Motor neuron (in vitro differentiated cells): ENCODE results near the gene ATG5. TPM values are rescaled to one million over a fixed set of nuclear protein-coding genes. Genes with fewer than 3 reads are reported as not detected.
A peak's percentile ranks its signal among the peaks of the same experiment; 100 is the strongest.

Source experiments
- ATAC-seq, 8 experiments: fragments of 200-7000 bp; cut with Tn5 transposase; replicated peaks in 6 of 8; 2 replicates each; pipeline ENCODE4 v1.8.0; 2021; ENCODE audit warnings: mild to moderate bottlenecking in 8 of 8, moderate library complexity in 8 of 8
- H3K27ac ChIP-seq, 2 donors: fragments of 250-450 bp; sonication (Bioruptor Pico); 2 replicates each; pipeline ENCODE4 v1.9.0; 2021; ENCODE audit warnings: antibody characterized with exemption in 2 of 2, mild to moderate bottlenecking in 2 of 2, moderate library complexity in 1 of 2
- H3K4me1 ChIP-seq, 2 donors: fragments of 250-450 bp; sonication (Bioruptor Pico); replicated peaks in 1 of 2; 2 replicates each; pipeline ENCODE4 v1.6.1; 2021; ENCODE audit warnings: antibody characterized with exemption in 2 of 2, mild to moderate bottlenecking in 2 of 2, moderate library complexity in 1 of 2
- H3K4me3 ChIP-seq, 5 donors: fragments of 250-450 bp; sonication (Bioruptor Pico); 2 replicates each; pipeline ENCODE4 v1.9.0; 2021; ENCODE audit warnings: antibody characterized with exemption in 5 of 5, mild to moderate bottlenecking in 5 of 5, moderate library complexity in 4 of 5
- WGBS, 10 experiments: fragments of 450-650 bp; shearing (Covaris generic); methylation state at CpG; one replicate each; pipeline ENCODE4 v1.0.0; 2022; 5-methylcytosine and 5-hydroxymethylcytosine counted together
- in situ Hi-C, 9 experiments: fragments of 400-800 bp; cut with MboI; loops; one replicate each; pipeline ENCODE4 v1.15.0; 2021; ENCODE audit warnings: low sequenced_read_pairs in 9 of 9, low pct_unique_long_range_greater_than_20kb in 2 of 9; ENCODE audit not compliant: unreplicated experiment in 9 of 9
- total RNA-seq, 8 experiments: library from RNA; unstranded; fragments of 300-600 nt; gene quantifications; 2 replicates each; pipeline versions ENCODE4 v1.2.3 to v1.2.4, GENCODE V29; 2022

Gene ATG5
- total RNA-seq, 8 experiments from 2014 or later = 19.3 to 39.2 (median 28.4) TPM

DNA sequence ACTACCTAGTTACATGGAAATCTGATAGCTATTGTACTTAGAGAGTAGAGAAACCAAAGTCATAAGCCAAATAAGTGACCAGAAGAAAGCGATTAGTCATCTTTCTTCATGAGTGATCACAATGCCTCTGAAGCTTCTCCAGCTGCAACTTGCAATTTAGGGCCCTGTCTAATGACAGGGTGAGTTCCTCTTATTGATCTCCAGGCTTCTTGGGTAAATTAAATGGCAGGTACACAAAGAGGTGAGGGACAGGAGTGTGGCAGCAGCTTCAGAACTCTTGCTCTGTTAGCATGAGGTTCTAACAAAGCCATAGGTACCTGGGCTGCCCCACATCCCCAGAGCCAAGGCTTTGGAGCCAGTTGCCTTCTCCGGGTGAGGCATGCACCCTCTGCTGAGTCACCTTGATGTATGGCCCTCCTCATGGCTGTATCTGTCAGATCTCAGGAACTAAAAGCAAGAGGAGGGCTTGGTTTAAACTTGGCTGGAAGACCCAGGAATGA is 178.7 kb downstream of the ATG5 start:
- 0 to 100% (median 82%) methylated on average over 1 to 2 of the region's 2 CpGs; no CpG with 5 or more reads in 4 of the 10 experiments for WGBS, 10 experiments
- Histone ChIP-seq H3K4me3 (no peak overlapping the region), H3K4me1 (peaks cover 0 to 3% of the 10 kb centered on the region in 2 donors), H3K27ac (no peak overlapping the region)
- in situ Hi-C loops = no loop called here
- peak in 1 of 8 experiments; percentile 20 for ATAC-seq

DNA sequence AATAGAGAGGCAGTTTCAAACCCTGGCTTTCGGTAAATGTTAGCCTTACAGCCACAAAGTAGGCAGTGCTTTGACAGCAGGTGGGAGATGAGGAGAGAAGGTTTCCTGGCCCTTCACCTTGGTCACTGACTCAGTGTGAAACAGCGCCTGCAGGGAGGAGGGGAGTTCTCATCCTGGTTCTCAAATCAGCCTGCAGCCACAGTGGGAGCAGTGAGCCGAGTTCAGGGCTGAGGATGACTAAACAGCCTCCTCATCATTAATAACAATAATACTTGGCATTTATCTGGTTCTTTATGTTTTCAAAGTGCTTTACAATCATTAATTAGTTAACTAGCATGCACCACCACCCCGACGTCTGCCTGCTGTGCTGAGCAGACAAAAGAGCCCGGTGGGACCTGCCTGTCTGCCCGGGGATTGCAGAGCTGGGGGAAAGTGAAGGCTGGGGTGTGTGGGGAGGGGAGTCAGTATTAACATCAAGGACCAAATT is 179.8 kb downstream of the ATG5 start:
- peak in 5 of 8 experiments; percentile 68 to 92 (median 76) for ATAC-seq
- no peak overlapping the region for H3K27ac ChIP-seq
- H3K4me3 ChIP-seq = no peak overlapping the region
- H3K4me1 ChIP-seq = peaks cover 0 to 3% of the 10 kb centered on the region in 2 donors
- 20 to 86% (median 71%) methylated on average over 1 to 3 of the region's 7 CpGs; no CpG with 5 or more reads in 3 of the 10 experiments for WGBS, 10 experiments
- in situ Hi-C loops = no loop called here

DNA sequence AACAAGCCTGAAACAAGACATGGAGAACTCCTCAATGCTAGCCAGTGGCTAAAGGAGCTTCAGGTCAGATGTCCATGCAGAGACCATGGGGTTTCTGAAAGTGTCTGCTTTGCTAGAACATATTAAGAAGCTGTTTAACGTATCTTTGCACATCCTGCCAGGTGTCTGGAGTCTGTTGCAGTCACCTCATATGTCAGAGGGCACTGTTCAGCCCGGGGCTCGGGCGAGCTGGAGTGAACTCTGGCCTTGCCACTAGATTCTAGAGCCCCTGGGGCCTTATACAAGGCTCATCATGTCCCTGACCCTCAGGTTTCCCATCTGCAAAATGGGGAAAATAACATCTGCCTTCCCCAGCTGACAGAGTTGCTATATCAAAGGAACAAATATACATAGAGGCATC is 180.4 kb downstream of the ATG5 start:
- Histone ChIP-seq H3K27ac (no peak overlapping the region), H3K4me1 (peaks cover 0 to 3% of the 10 kb centered on the region in 2 donors), H3K4me3 (no peak overlapping the region)
- 60 to 100% (median 87%) methylated on average over 2 to 4 of the region's 4 CpGs; no CpG with 5 or more reads in 5 of the 10 experiments for WGBS, 10 experiments
- no peak for ATAC-seq
- in situ Hi-C loops = no loop called here

GRCh38 chr6:106143665-106144064 is 181.9 kb downstream of the ATG5 start:
- in situ Hi-C loops = no loop called here
- no peak overlapping the region for H3K4me3 ChIP-seq
- peaks cover 0 to 3% of the 10 kb centered on the region in 2 donors for H3K4me1 ChIP-seq
- H3K27ac ChIP-seq = no peak overlapping the region
- 70 to 100% (median 85%) methylated on average over 1 to 5 of the region's 12 CpGs; no CpG with 5 or more reads in 4 of the 10 experiments for WGBS, 10 experiments
- peak in 1 of 8 experiments; percentile 61 for ATAC-seq

- WGBS, 10 experiments = 20 to 100% (median 92%) methylated on average over 1 to 2 of the region's 2 CpGs; no CpG with 5 or more reads in 2 of the 10 experiments
- Histone ChIP-seq H3K27ac (no peak overlapping the region), H3K4me1 (peaks cover 0 to 3% of the 10 kb centered on the region in 2 donors), H3K4me3 (no peak overlapping the region)
- in situ Hi-C loops = no loop called here
- no peak for ATAC-seq
Observed at GRCh38 chr6:106142876-106143431, 182.6 kb downstream of the ATG5 start.

- peak in 1 of 8 experiments; percentile 75 for ATAC-seq
- Histone ChIP-seq H3K4me3 (no peak overlapping the region), H3K27ac (no peak overlapping the region), H3K4me1 (peaks cover 0 to 3% of the 10 kb centered on the region in 2 donors)
- in situ Hi-C loops = no loop called here
- WGBS, 10 experiments = 50 to 100% (median 78%) methylated on average over 1 to 9 of the region's 9 CpGs; no CpG with 5 or more reads in 2 of the 10 experiments
Observed at GRCh38 chr6:106141441-106142237, 183.9 kb downstream of the ATG5 start.

- no peak for ATAC-seq
- in situ Hi-C loops = no loop called here
- H3K4me3 ChIP-seq = no peak overlapping the region
- no peak overlapping the region for H3K27ac ChIP-seq
- 57 to 100% (median 86%) methylated on average over 1 to 5 of the region's 6 CpGs; no CpG with 5 or more reads in 1 of the 10 experiments for WGBS, 10 experiments
- H3K4me1 ChIP-seq = peaks cover 9 to 12% of the 10 kb centered on the region in 2 donors
Observed at GRCh38 chr6:106138151-106138550, 187.4 kb downstream of the ATG5 start.

GRCh38 chr6:106136845-106137244 is 188.7 kb downstream of the ATG5 start:
- WGBS, 10 experiments = 70 to 100% (median 93%) methylated on average over 2 to 5 of the region's 5 CpGs

DNA sequence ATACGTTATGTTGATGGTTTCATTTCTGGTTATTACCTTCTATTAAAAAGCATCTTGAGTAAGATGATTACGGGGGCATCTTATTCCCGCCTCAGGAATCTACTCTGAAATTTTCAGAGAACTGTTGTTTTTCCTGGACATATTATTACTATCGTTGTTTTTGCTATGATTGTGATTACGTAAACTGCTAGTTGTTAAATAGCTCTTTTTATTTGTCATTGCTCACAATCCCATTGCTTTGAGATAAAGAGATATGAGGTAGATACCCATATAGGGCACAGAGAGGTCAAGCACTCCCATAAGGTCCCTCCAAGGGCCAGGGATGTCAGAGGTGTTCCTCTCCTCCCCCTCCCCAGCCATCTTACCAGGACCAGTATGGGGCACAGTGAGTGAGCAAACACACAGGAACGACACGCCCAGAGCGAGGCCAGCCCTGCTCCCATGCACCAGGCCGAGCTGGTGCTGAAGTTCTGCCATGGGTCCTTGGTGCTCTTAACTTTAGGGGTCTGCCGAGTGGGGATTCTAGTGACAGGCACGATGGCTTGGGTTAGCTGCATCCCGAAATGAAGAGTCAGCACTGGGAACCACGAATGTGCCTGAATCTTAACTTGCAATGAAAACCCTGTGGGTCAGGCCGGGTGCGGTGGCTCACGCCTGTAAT is 189.5 kb downstream of the ATG5 start:
- WGBS, 10 experiments = 50 to 95% (median 89%) methylated on average over 2 to 12 of the region's 16 CpGs
- Histone ChIP-seq H3K27ac (no peak overlapping the region), H3K4me1 (peaks cover 9 to 12% of the 10 kb centered on the region in 2 donors), H3K4me3 (no peak overlapping the region)
- in situ Hi-C loops = no loop called here
- ATAC-seq = no peak

More at GRCh38 chr6:106136845-106137244, 188.7 kb downstream of the ATG5 start:
- ATAC-seq = no peak
- in situ Hi-C loops = no loop called here
- peaks cover 9 to 12% of the 10 kb centered on the region in 2 donors for H3K4me1 ChIP-seq
- H3K27ac ChIP-seq = no peak overlapping the region
- H3K4me3 ChIP-seq = no peak overlapping the region

- in situ Hi-C loops = no loop called here
- Histone ChIP-seq H3K4me3 (no peak overlapping the region), H3K27ac (no peak overlapping the region), H3K4me1 (peaks cover 9 to 12% of the 10 kb centered on the region in 2 donors)
- peak in 7 of 8 experiments; percentile 53 to 96 (median 82) for ATAC-seq
- 0 to 83% (median 70%) methylated on average over 1 to 13 of the region's 18 CpGs; no CpG with 5 or more reads in 2 of the 10 experiments for WGBS, 10 experiments
Observed at GRCh38 chr6:106134906-106135634, 190.5 kb downstream of the ATG5 start.
